Activated CD8-positive, alpha-beta T cell treated with anti-CD3 and anti-CD28 coated beads, Interleukin-2, amount 10 ng/mL, durations not matched to agents 7 days and 5 days (primary cell): ENCODE data around the gene EYA3. TPM values are rescaled to one million over a fixed set of nuclear protein-coding genes. Genes with fewer than 3 reads are reported as not detected.

Experiments
- ATAC-seq: fragments of 150-1000 bp; cut with Tn5 transposase; one replicate; pipeline ENCODE4 v1.10.0; 2021; ENCODE audit warnings: moderate library complexity
- CTCF ChIA-PET: fragments of 350-600 bp; sonication (Branson Sonifier 250); formaldehyde crosslinking; loops from one replicate; lab custom pipeline; 2021; ENCODE audit warnings: antibody characterized with exemption; lab: Charles Lee
- POLR2A ChIA-PET: fragments of 350-600 bp; sonication (Branson Sonifier 250); formaldehyde crosslinking; loops from one replicate; lab custom pipeline; 2021; ENCODE audit warnings: antibody characterized with exemption; lab: Charles Lee
- DNase-seq: peaks from one replicate; pipeline ENCODE4 v3.0.0-alpha.2; 2020
- H3K27ac Mint-ChIP-seq: one replicate; pipeline ENCODE4 v1.8.0; 2021; ENCODE audit warnings: mild to moderate bottlenecking, mixed read lengths
- H3K27me3 Mint-ChIP-seq: one replicate; pipeline ENCODE4 v1.8.0; 2021; ENCODE audit warnings: low read depth, mixed read lengths
- H3K36me3 Mint-ChIP-seq: one replicate; pipeline ENCODE4 v1.8.0; 2021; ENCODE audit warnings: low read depth, mixed read lengths
- H3K4me1 Mint-ChIP-seq: one replicate; pipeline ENCODE4 v1.8.0; 2021; ENCODE audit warnings: low read depth, mixed read lengths
- H3K4me3 Mint-ChIP-seq: one replicate; pipeline ENCODE4 v1.8.0; 2021; ENCODE audit warnings: mild to moderate bottlenecking, mixed read lengths
- H3K9me3 Mint-ChIP-seq: one replicate; pipeline ENCODE4 v1.8.0; 2022; ENCODE audit warnings: mixed read lengths; ENCODE audit not compliant: insufficient read depth
- total RNA-seq, 2 experiments: library from RNA; stranded (reverse); gene quantifications; one replicate each; pipeline ENCODE4 v1.2.3, GENCODE V29; 2021

The EYA3 gene
- total RNA-seq, 2 experiments from 2014 or later = 33.5 to 34.5 TPM

- ATAC-seq (no peak), DNase-seq (no peak)
- Mint-ChIP-seq H3K4me1 (peaks cover 13% of the 10 kb centered on the region), H3K4me3 (no peak overlapping the region), H3K27ac (no peak overlapping the region), H3K9me3 (no peaks in the 10 kb centered on the region), H3K36me3 (peaks cover 10% of the 10 kb centered on the region), H3K27me3 (no peaks in the 10 kb centered on the region)
- POLR2A ChIA-PET = interaction anchor here (1.6 kb wide), 1 partner anchor 17 kb away, joined by 5 read pairs; the partner anchor contains the start of gene EYA3
- CTCF ChIA-PET = interaction anchor here (2.0 kb wide), 1 partner anchor 138 kb away, joined by 6 read pairs; no protein-coding TSS in a partner anchor
These were observed 17.5 kb downstream of the EYA3 start for GRCh38 chr1:28070725-28071593.

GRCh38 chr1:28067523-28068090 is 20.8 kb downstream of the EYA3 start:
- Mint-ChIP-seq H3K9me3 (no peaks in the 10 kb centered on the region), H3K4me1 (peaks cover 5% of the 10 kb centered on the region)

GRCh38 chr1:28066393-28067154 is 21.8 kb downstream of the EYA3 start:
- peaks cover 9% of the 10 kb centered on the region for H3K4me1 Mint-ChIP-seq
- POLR2A ChIA-PET = no interaction called here
- H3K27me3 Mint-ChIP-seq = no peaks in the 10 kb centered on the region
- H3K36me3 Mint-ChIP-seq = peaks cover 19% of the 10 kb centered on the region
- no peak overlapping the region for H3K27ac Mint-ChIP-seq
- ATAC-seq (no peak), DNase-seq (no peak)
- H3K9me3 Mint-ChIP-seq = no peaks in the 10 kb centered on the region
- no peak overlapping the region for H3K4me3 Mint-ChIP-seq
- CTCF ChIA-PET = interaction anchor here (1.1 to 1.4 kb wide), 3 partner anchors 9 to 126 kb away, joined by 3 to 6 read pairs (median 5); no protein-coding TSS in a partner anchor

More at GRCh38 chr1:28067523-28068090, 20.8 kb downstream of the EYA3 start:
- CTCF ChIA-PET = interaction anchor here (1.1 to 1.9 kb wide), 4 partner anchors 8 to 127 kb away, joined by 3 to 6 read pairs (median 5); partner anchors contain the start of gene EYA3
- no peak for DNase-seq
- POLR2A ChIA-PET = no interaction called here
- no peak for ATAC-seq
- Mint-ChIP-seq H3K27ac (no peak overlapping the region), H3K4me3 (no peak overlapping the region), H3K36me3 (peaks cover 17% of the 10 kb centered on the region), H3K27me3 (no peaks in the 10 kb centered on the region)

- no peak for ATAC-seq
- H3K27ac Mint-ChIP-seq = no peak overlapping the region
These were observed 24.3 kb downstream of the EYA3 start for GRCh38 chr1:28064064-28064463.

GRCh38 chr1:28062806-28063205 is 25.6 kb downstream of the EYA3 start:
- DNase-seq (no peak), ATAC-seq (no peak)
- ChIA-PET POLR2A (interaction anchor here (1.0 kb wide), 1 partner anchor 25 kb away, joined by 6 read pairs; the partner anchor contains the start of gene EYA3), CTCF (interaction anchor here (1.2 kb wide), 1 partner anchor 29 kb away, joined by 3 read pairs; no protein-coding TSS in a partner anchor)
- Mint-ChIP-seq H3K4me1 (peaks cover 23% of the 10 kb centered on the region), H3K27ac (no peak overlapping the region), H3K27me3 (no peaks in the 10 kb centered on the region), H3K36me3 (peaks cover 18% of the 10 kb centered on the region), H3K9me3 (no peaks in the 10 kb centered on the region), H3K4me3 (no peak overlapping the region)

More at GRCh38 chr1:28064064-28064463, 24.3 kb downstream of the EYA3 start:
- Mint-ChIP-seq H3K4me1 (peaks cover 14% of the 10 kb centered on the region), H3K27me3 (no peaks in the 10 kb centered on the region), H3K4me3 (no peak overlapping the region), H3K9me3 (no peaks in the 10 kb centered on the region), H3K36me3 (peaks cover 18% of the 10 kb centered on the region)
- ChIA-PET POLR2A (no interaction called here), CTCF (no interaction called here)
- no peak for DNase-seq

GRCh38 chr1:28058971-28059878 is 29.2 kb downstream of the EYA3 start:
- Mint-ChIP-seq H3K36me3 (peaks cover 23% of the 10 kb centered on the region), H3K4me3 (no peak overlapping the region), H3K4me1 (peaks cover 46% of the 10 kb centered on the region), H3K27me3 (no peaks in the 10 kb centered on the region), H3K9me3 (no peaks in the 10 kb centered on the region), H3K27ac (no peak overlapping the region)
- ATAC-seq (no peak), DNase-seq (no peak)
- CTCF ChIA-PET = interaction anchor here (1.0 to 1.6 kb wide), 5 partner anchors 11 to 300 kb away, joined by 3 to 5 read pairs (median 4); no protein-coding TSS in a partner anchor
- POLR2A ChIA-PET = interaction anchor here (0.6 to 1.0 kb wide), 2 partner anchors 29 to 463 kb away, joined by 3 to 4 read pairs; partner anchors contain the start of gene EYA3

GRCh38 chr1:28058168-28058567 is 30.2 kb downstream of the EYA3 start:
- Mint-ChIP-seq H3K36me3 (peaks cover 26% of the 10 kb centered on the region), H3K27ac (no peak overlapping the region), H3K9me3 (no peaks in the 10 kb centered on the region), H3K27me3 (no peaks in the 10 kb centered on the region), H3K4me1 (peaks cover 46% of the 10 kb centered on the region), H3K4me3 (no peak overlapping the region)
- DNase-seq (no peak), ATAC-seq (no peak)
- ChIA-PET CTCF (no interaction called here), POLR2A (no interaction called here)

GRCh38 chr1:28056129-28056925 is 32.1 kb downstream of the EYA3 start:
- peak; percentile 66 for DNase-seq
- ChIA-PET CTCF (interaction anchor here (0.8 kb wide), 1 partner anchor 63 kb away, joined by 3 read pairs; no protein-coding TSS in a partner anchor), POLR2A (interaction anchor here (0.5 kb wide), 1 partner anchor 587 kb away, joined by 3 read pairs; the partner anchor contains the start of gene TAF12)
- peak overlapping the region; percentile 5 for H3K4me3 Mint-ChIP-seq
- H3K27me3 Mint-ChIP-seq = no peaks in the 10 kb centered on the region
- H3K9me3 Mint-ChIP-seq = no peaks in the 10 kb centered on the region
- peak; percentile 93 for ATAC-seq
- H3K36me3 Mint-ChIP-seq = peaks cover 27% of the 10 kb centered on the region
- peaks cover 39% of the 10 kb centered on the region for H3K4me1 Mint-ChIP-seq
- peak overlapping the region; percentile 73 for H3K27ac Mint-ChIP-seq

- no peak overlapping the region for H3K27ac Mint-ChIP-seq
- no peak for DNase-seq
- H3K36me3 Mint-ChIP-seq = peaks cover 35% of the 10 kb centered on the region
- POLR2A ChIA-PET = no interaction called here
- H3K4me1 Mint-ChIP-seq = peaks cover 10% of the 10 kb centered on the region
- CTCF ChIA-PET = interaction anchor here (1.2 to 3.5 kb wide), 2 partner anchors 13 to 24 kb away, joined by 3 to 12 read pairs; no protein-coding TSS in a partner anchor
- no peak overlapping the region for H3K4me3 Mint-ChIP-seq
- H3K9me3 Mint-ChIP-seq = no peaks in the 10 kb centered on the region
- ATAC-seq = no peak
- no peaks in the 10 kb centered on the region for H3K27me3 Mint-ChIP-seq
These were observed 37.6 kb downstream of the EYA3 start for GRCh38 chr1:28050776-28051175.

GRCh38 chr1:28046716-28047115 is 41.7 kb downstream of the EYA3 start:
- peaks cover 21% of the 10 kb centered on the region for H3K36me3 Mint-ChIP-seq
- H3K4me1 Mint-ChIP-seq = no peaks in the 10 kb centered on the region
- no peaks in the 10 kb centered on the region for H3K27me3 Mint-ChIP-seq
- no peaks in the 10 kb centered on the region for H3K9me3 Mint-ChIP-seq
- DNase-seq (no peak), ATAC-seq (no peak)
- H3K27ac Mint-ChIP-seq = no peak overlapping the region
- POLR2A ChIA-PET = no interaction called here
- CTCF ChIA-PET = interaction anchor here (1.0 kb wide), 1 partner anchor 45 kb away, joined by 3 read pairs; no protein-coding TSS in a partner anchor
- no peak overlapping the region for H3K4me3 Mint-ChIP-seq
